Measurements from ENCODE around the gene KDM4C.
"Not testable (repeated sequence)": the region's sequence is repeated elsewhere in the genome, so short reads cannot be mapped to it uniquely, and the experiment has no call there.

KDM4C gene

DNA sequence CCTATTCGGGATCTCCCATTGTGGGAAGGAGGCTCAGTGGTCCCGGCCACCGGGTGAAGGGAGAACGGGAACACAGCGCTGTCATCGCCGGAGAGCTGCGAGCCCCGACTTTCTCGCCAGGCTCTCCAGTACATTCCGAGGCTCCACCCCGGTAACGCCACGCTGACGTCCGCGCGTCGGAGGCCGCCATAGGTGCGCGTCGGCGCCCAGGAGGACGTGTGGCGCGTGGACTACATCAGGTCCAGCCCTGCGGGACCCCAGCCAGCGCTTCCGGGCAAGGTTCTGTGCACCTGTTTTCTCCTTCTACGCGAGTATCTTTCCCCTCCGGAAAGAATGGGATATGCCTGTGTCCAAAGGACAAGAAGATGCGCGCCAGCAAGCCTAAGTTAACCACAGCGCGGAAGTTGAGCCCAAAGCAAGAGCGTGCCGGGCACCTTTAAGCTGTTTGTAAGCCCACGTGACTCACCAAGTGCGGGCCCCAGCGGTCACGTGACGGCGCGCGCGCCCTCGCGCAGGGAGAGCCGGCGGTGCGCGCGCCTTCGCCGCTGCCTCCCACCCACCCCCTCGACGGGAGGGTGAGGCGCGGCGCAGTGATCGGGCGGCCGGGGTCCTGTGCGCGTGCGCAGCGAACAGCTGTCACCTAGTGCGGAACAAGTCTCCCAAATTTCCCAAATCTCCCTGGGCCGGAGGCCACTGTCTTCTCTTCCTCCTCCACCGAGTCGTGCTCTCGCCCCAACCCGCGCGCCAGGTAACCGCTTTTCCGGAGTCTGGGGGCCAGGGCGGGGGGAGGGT is at the start of gene KDM4C:
Gene KDM4C, plus strand, starts transcription at position 518 of the 792 bp plus-strand sequence. CDS start 35,016 bp downstream, outside the sequence.
- peak; percentile 94 for DNase-seq

DNA sequence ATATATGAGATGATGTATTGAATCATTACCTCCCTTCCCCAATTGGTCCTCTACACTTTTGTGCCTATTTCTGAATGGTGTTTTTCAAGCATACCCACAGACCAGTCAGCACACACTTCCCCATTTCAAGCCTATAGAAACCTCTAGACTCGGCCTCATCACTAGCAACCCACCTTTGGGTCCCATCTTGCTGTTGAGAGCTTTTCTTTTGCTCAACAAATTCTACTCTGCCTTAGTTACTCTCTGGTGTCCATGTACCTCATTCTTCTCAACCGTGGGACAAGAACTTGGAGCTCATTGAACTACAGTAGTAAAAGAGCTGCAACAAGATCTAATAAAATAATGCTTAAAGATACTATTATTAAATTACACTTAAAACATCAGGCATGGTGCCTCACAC is 49.0 kb upstream of the KDM4C start:
- DNase-seq, result no peak

DNA sequence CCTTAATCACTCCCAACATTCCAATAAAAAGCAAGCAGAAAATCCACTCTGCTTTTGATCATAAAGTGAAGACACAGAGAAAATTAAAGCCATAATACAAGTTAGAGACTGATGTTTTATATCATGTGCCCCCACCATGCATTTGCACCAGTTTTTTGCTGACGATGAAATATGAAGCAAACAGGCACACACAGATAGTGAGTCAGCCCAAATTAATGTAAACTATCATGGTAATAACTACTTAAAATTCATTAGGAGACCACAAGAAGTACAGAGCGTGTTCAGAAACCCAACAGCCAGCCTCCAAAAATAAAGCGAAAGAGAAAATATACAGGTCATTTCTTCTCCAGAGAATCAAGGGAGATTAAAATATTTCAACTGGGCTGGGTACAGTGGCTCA is 46.4 kb upstream of the KDM4C start:
- DNase-seq, result no peak

DNA sequence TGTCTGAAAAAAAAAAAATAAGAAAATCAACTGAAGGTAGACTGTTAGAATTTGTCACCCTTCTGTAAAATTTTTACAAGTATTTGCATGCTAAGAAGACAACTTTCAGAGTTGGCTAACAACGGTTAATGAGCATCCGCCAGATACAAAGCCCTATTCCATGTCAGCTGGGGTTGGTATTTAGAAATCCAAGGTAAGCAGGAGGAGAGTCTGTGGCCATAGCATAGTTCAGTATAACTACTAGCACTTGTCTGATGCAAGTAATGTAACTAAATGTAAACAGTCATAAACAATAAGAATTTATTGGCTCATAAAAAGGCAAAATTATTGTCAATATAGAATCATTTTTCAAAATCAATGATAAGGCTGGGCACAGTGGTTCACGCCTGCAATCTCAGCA is 45.7 kb upstream of the KDM4C start:
- DNase-seq, result no peak

DNA sequence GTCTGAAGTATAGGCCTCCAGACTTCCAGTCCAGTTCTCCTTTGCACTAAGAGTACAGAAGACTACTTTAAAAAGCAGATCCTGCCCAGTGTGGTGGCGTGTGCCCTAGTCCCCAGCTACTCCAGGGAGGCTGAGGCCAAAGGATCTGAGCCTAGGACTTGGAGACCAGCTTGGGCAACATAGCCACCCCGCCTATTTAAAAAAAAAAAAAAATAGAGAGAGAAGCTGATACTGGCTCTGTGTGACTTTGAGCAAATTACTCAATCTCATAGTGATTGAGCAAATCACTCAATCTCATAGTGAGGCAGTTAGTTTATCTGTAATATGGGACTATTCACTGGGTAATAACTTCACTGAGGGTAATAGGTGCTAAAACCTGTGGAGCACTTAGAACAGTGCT is 43.6 kb upstream of the KDM4C start:
- no peak for DNase-seq

DNA sequence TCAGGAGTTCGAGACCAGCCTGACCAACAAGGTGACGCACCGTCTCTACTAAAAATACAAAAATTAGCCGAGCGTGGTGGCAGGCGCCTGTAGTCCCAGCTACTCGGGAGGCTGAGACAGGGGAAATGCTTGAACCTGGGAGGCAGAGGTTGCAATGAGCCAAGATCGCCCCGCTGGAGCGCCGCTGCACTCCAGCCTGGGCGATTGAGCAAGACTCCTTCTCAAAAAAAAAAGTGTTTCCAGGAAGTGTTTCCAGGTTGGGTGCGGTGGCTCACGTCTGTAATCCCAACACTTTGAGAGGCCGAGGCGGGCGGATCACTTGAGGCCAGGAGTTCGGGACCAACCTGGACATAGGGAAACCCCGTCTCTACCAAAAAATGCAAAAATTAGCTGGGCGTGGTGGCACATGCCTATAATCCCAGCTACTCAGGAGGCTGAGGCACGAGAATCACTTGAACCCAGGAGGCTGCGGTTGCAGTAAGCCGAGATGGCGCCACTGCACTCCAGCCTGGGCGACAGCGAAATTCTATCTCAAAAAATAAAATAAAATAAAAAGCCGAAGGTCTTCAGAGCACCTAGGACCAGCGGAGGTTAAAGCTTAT is 42.5 kb upstream of the KDM4C start:
- DNase-seq, result not testable (repeated sequence)

DNA sequence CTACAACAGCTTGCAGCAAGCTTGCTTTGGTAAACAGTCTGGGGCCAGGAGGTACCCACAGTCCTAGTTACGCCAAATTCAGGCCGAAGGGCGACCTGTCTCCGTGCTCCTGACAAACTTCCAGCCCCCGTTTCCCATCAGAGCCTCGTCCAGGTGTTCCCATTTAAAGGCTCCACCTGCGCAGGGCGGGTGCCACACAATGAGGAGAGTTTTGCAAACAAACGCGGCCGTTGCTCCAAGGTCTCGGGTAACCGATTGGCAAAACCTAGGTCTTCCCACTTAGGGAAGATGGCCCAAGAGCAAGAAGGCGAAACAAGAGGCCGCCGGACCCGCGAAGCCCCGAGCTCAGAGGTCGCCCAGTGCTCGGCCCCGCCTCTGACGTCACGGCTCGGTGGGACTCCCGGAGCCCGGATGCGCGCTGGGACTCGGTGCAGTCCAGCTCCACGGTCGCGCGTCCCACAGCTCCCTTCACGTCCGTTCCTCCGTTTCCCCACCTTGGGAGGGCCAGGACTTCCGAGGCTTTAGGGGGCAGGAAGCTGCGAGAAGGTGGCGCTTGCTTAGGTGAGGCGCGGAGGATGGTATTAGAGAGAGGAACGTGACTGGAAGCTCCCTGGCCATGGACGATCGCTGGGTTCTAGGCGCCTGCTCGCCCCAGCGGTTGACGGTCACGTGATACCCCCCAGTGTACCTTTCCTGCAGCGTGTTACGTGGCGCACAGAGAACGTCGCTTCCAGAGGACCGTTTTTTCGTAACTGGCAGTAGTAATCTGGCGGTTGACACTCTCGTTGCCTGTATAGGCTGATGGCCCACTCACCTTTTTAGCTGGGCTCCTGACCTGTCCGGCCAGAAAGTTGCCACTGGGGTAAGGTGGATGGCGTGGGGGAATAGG is 41.8 kb upstream of the KDM4C start:
- DNase-seq, result peak; percentile 86

DNA sequence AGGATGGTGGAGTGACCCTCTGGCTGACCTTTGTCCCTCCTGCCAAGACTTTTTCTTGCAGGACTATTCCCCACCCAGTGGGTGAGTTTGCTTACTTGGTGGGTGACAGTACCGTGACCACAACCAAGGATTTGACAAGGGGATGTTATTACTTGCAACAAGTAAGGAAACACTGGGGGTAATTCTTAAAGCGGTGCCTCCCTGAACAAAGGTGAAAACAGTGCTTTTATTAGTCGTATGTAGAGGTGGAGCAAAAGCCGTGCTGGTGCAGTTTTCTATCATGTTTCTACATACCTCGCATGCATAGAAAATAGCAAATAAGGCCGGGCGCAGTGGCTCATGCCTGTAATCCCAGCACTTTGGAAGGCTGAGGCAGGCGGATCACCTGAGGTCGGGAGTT is 41.0 kb upstream of the KDM4C start:
- DNase-seq, result no peak

DNA sequence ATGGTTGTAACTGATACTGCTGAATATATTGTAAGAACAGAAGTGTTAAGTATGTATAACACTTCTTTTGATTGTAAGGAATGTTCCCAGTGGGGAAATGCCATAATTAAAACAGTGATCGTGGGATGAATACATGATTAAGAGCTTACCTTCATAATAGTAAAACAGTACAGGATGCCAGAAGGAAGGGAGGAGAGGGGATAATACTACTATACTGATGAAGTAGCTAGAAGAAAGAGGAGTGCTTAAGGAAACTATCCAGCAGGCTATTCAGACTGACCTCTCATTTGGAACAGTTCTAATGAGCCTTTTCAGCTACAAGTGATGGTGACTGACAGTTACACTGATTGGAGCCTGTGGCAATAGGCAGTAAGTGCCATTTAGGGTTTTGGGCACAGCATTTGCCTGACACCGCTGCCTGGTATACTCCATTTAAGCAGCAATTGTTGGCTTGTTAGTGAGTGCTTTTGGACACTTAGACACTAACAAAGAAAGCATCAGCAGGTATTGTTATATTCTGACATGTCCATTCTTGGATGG is 33.8 kb upstream of the KDM4C start:
- no peak for DNase-seq

DNA sequence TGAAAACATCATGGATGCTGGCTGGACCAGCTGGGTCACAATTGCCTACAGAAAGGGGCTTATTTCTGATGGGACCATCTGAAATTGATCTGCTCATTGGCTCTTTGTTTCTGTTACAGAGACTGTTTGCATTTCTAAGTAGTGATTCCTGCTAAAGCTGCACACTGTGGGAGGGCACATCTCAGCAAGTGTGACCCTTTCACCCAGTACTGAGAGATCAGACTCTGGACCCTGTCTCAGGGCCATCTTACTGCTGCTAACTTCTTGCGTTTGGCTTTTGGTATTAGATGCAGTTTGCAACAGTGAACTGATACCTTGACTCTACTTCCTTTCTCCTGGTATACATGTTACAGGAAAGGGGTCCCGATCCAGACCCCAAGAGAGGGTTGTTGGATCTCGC is 24.5 kb upstream of the KDM4C start:
- DNase-seq, result no peak

DNA sequence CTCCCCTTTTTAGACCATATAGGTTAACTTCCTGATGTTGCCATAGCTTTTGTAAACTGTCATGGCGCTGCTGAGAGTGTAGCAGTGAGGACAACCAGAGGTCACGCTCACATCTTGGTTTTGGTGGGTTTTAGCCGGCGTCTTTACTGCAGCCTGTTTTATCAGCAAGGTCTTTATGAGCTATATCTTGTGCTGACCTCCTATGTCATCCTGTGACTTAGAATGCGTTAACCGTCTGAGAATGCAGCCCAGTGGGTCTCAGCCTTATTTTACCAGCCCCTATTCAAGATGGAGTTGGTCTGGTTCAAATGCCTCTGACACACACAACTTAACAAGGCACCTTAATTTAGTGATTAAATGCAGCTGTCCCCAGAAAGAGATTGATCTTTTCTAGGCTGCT is 23.9 kb upstream of the KDM4C start:
- DNase-seq, result no peak

DNA sequence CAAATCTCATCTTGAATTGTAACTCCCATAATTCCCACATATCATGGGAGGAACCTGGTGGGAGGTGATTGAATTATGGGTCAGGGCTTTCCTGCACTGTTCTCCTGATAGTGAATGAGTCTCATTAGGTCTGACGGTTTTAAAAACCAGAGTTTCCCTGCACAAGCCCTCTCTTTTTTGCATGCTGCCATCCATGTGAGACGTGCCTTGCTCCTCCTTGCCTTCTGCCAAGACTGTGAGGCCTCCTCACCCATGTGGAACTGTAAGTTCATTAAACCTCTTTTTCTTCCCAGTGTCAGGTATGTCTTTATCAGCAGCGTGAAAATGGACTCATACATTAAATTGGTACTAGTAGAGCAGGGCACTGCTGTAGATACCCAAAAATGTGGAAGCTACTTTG is 22.4 kb upstream of the KDM4C start:
- DNase-seq, result no peak

DNA sequence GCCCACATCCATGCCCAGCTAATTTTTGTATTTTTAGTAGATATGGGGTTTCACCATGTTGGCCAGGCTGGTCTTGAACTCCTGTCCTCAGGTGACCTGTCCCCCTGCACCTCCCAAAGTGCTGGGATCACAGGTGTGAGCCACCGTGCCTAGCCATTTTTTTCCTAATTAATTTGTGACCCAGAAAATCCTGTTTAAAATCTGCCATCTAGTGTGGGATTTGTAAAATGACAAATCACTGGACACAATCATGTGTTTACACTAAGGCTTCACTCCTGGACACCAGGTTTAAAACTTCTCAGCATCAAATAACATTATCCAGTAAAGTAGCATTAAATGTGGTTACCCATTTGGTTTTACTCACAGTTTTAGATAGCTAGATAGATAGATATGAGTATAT is 18.6 kb upstream of the KDM4C start:
- DNase-seq, result no peak

DNA sequence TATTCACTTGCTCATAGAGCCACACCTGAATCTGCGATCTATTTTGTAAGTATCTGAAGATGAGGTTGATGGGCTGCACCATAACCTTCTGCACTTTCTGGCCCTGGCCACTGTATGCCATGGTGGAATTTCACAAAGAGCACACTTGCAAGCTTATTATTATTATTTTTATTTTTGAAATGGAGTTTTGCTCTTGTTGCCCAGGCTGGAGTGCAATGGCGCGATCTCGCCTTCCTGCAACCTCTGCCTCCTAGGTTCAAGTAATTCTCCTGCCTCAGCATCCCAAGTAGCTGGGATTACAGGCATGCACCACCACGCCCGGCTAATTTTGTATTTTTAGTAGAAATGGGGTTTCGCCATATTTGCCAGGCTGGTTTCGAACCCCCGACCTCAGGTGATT is 8.9 kb upstream of the KDM4C start:
- DNase-seq, result not testable (repeated sequence)

DNA sequence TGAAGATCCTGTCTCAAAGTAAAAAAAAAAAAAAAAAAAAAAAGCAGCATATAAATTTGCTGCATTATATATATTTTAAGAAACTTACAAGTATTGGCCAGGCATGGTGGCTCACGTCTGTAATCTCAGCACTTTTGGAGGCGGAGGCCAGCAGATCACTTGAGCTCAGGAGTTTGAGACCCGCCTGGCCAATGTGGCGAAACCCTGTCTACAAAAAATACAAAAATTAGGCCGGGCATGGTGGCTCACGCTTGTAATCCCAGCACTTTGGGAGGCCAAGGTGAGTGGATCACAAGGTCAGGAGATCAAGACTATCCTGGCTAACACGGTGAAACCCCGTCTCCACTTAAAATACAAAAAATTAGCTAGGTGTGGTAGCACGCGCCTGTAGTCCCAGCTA is 2.9 kb upstream of the KDM4C start:
- DNase-seq, result not testable (repeated sequence)

DNA sequence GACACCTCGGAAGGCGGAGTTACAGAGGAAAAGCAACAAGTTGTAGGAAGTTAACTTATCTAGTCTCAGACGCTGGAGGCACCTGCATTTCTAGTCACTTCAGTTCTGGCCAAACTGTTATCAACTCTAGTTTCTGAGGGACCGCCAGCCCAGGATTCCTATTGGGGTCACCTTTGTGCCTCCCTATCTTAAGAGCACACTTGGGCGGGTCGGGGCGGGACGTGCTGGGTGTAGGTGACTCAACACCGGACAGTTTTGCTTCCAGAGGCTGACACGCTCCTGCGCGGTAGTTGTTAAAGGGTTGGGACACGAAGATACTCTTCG is 679 bp upstream of the KDM4C start:
- peak; percentile 79 for DNase-seq

DNA sequence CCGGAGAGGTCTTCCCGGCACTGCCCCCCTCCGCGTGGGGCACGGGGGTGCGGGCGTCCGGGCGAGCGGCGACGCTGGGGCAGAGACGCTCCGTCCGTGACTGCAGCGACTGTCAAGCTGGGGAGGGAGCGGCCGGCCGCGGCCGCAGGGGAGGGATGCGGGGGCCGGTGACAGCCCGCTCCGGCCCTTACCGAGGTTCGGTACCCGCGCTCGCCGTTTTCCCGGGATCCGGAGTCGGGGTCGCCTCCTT is 400 bp downstream of the KDM4C start:
- DNase-seq, result no peak

DNA sequence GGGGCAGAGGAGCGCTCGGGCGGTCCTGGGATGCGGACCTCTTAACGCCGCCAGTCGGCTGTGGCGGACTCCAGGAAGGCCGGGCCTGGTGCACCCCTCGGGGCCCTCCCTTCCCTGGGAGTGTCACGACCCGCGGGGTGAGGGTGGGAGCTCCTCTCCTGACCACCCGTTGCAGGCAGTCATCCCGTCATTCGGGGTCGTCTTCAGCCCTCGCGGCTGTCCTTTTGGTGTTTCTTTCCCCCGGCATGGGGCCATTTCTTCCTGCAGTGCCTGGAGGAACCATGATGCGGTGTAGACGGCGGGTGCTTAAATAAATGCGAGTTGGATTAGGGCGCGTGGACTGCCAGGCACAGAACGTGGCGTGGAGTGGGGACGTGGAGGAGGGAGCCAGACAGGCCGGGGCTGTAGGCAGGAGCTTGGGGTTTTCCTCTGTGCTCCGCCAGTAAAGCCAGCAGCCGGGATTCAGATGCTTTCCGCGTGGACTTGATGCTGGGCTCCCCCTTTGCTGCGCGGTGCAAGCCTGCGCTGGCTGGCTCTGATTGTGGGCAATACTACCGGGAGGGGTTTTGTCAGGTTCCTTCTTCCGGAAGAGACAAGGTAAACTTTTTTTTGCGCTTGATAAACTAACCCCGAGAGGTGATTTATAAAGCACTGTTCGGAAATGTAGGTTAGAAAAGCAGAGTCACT is 868 bp downstream of the KDM4C start:
- DNase-seq, result peak; percentile 66

DNA sequence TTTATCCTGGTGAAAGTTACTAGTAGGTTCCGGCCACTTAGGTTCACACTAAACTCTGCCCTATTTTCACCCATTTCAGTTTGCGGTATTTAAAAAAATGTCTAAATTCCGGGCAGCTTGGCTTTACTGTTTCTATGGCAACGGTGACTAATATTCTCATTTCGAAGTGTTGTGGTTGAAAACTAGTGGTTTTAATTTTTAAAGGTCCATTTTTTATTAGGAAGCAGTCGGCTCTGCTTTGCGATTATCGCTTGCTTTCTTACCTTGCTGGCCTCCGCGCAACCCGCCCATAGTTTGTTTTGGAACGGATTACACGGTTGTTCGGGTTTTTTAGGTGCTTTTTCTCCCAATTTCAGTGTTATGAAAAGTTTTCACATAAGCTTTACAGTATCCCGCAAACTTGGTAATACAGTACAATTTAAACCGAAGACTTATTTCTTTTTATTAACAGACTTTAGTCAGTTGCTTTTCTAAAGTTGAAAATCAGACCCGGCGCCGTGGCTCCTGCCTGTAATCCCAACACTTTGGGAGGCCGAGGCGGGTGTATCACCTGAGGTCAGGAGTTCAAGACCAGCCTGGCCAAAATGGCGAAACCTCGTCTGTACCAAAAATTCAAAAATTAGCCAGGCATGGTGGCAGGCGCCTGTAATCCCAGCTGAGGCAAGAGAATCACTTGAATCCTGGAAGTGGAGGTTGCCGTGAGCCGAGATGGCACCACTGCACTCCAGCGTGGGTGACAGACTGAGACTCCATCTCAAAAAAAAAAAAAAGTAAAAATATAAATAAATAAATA is 1.6 kb downstream of the KDM4C start:
- DNase-seq, result peak; percentile 31

DNA sequence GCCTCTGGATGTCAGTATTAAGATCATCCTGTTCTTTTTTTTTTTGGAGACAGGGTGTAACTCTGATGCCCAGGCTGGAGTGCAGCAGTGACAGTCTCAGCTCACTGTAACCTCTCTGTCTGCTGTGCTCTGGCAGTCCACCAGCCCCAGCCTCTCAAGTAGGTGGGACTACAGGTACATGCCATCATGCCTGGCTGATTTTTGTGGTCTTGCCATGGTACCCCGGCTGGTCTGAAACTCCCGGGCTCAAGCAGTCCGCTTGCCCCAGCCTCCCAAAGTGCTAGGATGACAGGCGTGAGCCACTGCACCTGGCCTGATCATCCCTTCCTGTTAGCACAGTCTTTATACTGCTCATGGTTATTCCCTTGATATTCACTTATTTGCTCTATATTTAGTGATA is 3.5 kb downstream of the KDM4C start:
- no peak for DNase-seq

DNA sequence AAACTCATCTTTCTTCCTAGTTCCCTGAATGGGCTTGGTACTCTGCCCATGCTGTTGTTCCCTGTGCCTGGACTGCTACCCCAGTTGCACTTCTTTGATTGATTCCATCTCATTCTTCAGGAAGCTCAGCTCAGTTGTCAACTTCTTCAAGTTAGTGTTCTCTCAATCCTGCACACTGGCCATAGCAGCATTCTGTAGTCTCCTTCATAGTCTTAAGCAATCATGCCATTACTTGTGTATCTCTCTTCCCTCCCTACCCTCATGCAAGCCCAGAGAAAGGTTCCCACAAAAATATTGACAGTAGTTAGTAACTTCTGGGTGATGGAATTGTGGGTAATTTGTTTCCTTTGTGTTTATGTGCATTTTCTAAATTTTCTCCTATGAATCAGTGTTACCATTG is 5.5 kb downstream of the KDM4C start:
- no peak for DNase-seq

DNA sequence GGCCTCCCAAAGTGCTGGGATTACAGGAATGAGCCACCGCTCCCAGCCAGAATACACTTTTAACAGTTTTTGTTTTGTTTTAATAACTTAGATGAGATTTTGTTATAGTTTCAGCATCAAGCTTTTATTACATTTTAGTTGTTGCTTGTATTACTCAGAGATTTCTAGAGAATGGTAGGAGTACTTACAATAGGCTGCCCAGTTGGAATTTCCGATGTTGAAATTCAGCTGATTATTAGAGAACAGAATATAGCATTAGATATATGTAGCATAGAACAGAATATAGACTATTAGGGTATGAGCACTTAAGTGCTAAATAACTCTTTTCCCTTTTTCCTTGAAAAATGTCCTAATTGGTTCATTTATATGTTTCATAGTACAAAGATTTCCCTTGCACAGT is 6.2 kb downstream of the KDM4C start:
- no peak for DNase-seq

DNA sequence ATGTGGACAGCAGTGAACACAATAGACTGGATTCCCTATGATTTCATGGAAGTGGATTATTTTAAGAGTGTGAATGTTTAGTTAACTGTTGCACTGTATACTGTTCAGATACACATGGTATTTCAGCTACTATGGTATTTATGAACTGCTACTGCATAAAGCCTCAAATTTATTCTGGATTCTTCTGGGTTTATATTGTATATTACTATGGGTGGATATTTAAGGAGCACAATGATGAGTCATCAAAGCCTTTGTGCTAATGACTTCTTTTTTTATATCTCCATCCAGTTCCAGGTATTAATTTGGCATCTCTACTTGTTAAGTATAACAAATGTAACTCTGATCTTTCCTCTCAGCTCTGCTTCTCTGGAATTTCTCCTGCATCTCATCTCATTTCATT is 6.8 kb downstream of the KDM4C start:
- DNase-seq, result no peak
